Astrocyte (in vitro differentiated cells and primary cell): ENCODE data around the gene SLC12A3. TPM values are rescaled to one million over a fixed set of nuclear protein-coding genes. Genes with fewer than 3 reads are reported as not detected.

Experiments used
- DNase-seq: peaks from one replicate; pipeline ENCODE4 v3.0.0-alpha.2; 2010; ENCODE audit warnings: low read depth
- FAIRE-seq: peaks from 2 replicates; lab custom pipeline; 2011; peaks lifted over from hg19 to GRCh38; lab: Jason Lieb, UNC
- H2AFZ ChIP-seq: 2 replicates; pipeline ENCODE4 v1.6.0; 2012; ENCODE audit warnings: low read depth, low read length, inconsistent platforms
- H3K27ac ChIP-seq: 2 replicates; pipeline ENCODE4 v1.5.1; 2011; ENCODE audit warnings: low read depth, low read length, inconsistent platforms
- H3K27me3 ChIP-seq: 2 replicates; pipeline ENCODE4 v1.6.0; 2011; ENCODE audit warnings: low read length, inconsistent platforms; ENCODE audit not compliant: insufficient read depth
- H3K36me3 ChIP-seq: 2 replicates; pipeline ENCODE4 v1.5.1; 2011; ENCODE audit warnings: low read length, inconsistent platforms; ENCODE audit not compliant: insufficient read depth
- H3K4me1 ChIP-seq: 2 replicates; pipeline ENCODE4 v1.5.1; 2011; ENCODE audit warnings: low read length, inconsistent platforms; ENCODE audit not compliant: insufficient read depth
- H3K4me2 ChIP-seq: 2 replicates; pipeline ENCODE4 v1.6.0; 2012; ENCODE audit warnings: low read length, inconsistent platforms
- H3K4me3 ChIP-seq: 2 replicates; pipeline ENCODE4 v1.5.1; 2011; ENCODE audit warnings: low read depth, mild to moderate bottlenecking, low read length, inconsistent platforms; ENCODE audit not compliant: insufficient read depth
- H3K79me2 ChIP-seq: 2 replicates; pipeline ENCODE4 v1.6.0; 2012; ENCODE audit warnings: mild to moderate bottlenecking, low read length, inconsistent platforms; ENCODE audit not compliant: insufficient read depth
- H3K9ac ChIP-seq: 2 replicates; pipeline ENCODE4 v1.6.0; 2012; ENCODE audit warnings: mild to moderate bottlenecking, low read length, inconsistent platforms
- H3K9me3 ChIP-seq: 2 replicates; pipeline ENCODE4 v1.5.1; 2012; ENCODE audit warnings: low read depth, mild to moderate bottlenecking, low read length, inconsistent platforms; ENCODE audit not compliant: insufficient read depth
- H4K20me1 ChIP-seq: 2 replicates; pipeline ENCODE4 v1.6.0; 2012; ENCODE audit warnings: low read length, inconsistent platforms; ENCODE audit not compliant: insufficient read depth
- H3K27ac Mint-ChIP-seq: one replicate; pipeline ENCODE4 v1.8.0; 2021; ENCODE audit warnings: mild to moderate bottlenecking, mixed read lengths; ENCODE audit not compliant: unreplicated experiment
- H3K27me3 Mint-ChIP-seq: one replicate; pipeline ENCODE4 v1.8.0; 2021; ENCODE audit warnings: low read depth, mixed read lengths; ENCODE audit not compliant: unreplicated experiment
- H3K36me3 Mint-ChIP-seq: one replicate; pipeline ENCODE4 v1.8.0; 2021; ENCODE audit warnings: low read depth, mixed read lengths; ENCODE audit not compliant: unreplicated experiment
- H3K4me1 Mint-ChIP-seq: one replicate; pipeline ENCODE4 v1.8.0; 2021; ENCODE audit warnings: low read depth, mixed read lengths; ENCODE audit not compliant: unreplicated experiment
- H3K4me3 Mint-ChIP-seq: one replicate; pipeline ENCODE4 v1.8.0; 2021; ENCODE audit warnings: mild to moderate bottlenecking, moderate library complexity, mixed read lengths; ENCODE audit not compliant: unreplicated experiment
- H3K9me3 Mint-ChIP-seq: one replicate; pipeline ENCODE4 v1.8.0; 2021; ENCODE audit warnings: mild to moderate bottlenecking, mixed read lengths; ENCODE audit not compliant: unreplicated experiment
- EZH2 ChIP-seq: IDR thresholded peaks from 2 replicates; pipeline ENCODE4 v1.6.1; 2012; ENCODE audit warnings: mild to moderate bottlenecking, low read length, inconsistent platforms; ENCODE audit not compliant: insufficient read depth
- total RNA-seq: library from RNA; stranded (reverse); gene quantifications from 2 replicates; pipeline ENCODE4 v1.2.1, GENCODE V29; 2021
- TF ChIP-seq, protein P1 (sequence below): IDR thresholded peaks from 2 replicates; pipeline ENCODE4 v1.5.1; 2011; ENCODE audit warnings: low read depth, mild to moderate bottlenecking, inconsistent platforms, low read length, moderate library complexity; ENCODE audit not compliant: insufficient read depth

SLC12A3 gene
- total RNA-seq, 1 donor from 2014 or later, result 0.18 TPM

DNA sequence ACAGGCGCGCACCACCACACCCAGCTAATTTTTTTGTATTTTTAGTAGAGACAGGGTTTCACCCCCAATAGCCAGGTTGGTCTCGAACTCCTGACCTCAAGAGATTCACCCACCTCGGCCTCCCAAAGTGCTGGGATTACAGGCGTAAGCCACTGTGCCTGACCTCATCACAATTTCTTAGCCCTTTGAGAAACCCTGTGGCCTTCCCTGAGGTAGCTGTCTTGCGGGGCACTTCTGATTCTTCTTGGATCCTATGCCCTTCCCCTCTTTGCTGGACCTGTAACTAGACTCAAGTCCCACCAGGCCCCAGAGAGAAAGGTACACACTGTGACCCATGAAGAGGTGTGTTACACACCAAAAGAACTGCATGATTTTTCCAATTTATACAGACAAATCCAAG, 83.2 kb downstream of the SLC12A3 start:
- no peaks in the 10 kb centered on the region for H3K9me3 ChIP-seq
- no peak overlapping the region for H3K27ac ChIP-seq
- no peak overlapping the region for H3K4me3 ChIP-seq
- no peak for FAIRE-seq
- Mint-ChIP-seq H3K4me1 (peaks cover 15% of the 10 kb centered on the region), H3K4me3 (no peak overlapping the region), H3K27me3 (no peaks in the 10 kb centered on the region), H3K27ac (no peak overlapping the region), H3K9me3 (no peaks in the 10 kb centered on the region), H3K36me3 (peaks cover 8% of the 10 kb centered on the region)
- no peak overlapping the region for H2AFZ ChIP-seq
- H3K4me2 ChIP-seq, result no peak overlapping the region
- H4K20me1 ChIP-seq, result peaks cover 47% of the 10 kb centered on the region
- DNase-seq, result no peak
- H3K27me3 ChIP-seq, result no peaks in the 10 kb centered on the region
- H3K9ac ChIP-seq, result no peak overlapping the region
- TF ChIP-seq, protein P1, sequence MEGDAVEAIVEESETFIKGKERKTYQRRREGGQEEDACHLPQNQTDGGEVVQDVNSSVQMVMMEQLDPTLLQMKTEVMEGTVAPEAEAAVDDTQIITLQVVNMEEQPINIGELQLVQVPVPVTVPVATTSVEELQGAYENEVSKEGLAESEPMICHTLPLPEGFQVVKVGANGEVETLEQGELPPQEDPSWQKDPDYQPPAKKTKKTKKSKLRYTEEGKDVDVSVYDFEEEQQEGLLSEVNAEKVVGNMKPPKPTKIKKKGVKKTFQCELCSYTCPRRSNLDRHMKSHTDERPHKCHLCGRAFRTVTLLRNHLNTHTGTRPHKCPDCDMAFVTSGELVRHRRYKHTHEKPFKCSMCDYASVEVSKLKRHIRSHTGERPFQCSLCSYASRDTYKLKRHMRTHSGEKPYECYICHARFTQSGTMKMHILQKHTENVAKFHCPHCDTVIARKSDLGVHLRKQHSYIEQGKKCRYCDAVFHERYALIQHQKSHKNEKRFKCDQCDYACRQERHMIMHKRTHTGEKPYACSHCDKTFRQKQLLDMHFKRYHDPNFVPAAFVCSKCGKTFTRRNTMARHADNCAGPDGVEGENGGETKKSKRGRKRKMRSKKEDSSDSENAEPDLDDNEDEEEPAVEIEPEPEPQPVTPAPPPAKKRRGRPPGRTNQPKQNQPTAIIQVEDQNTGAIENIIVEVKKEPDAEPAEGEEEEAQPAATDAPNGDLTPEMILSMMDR, result no peak
- TF ChIP-seq EZH2, result no peak
- peaks cover 9% of the 10 kb centered on the region for H3K4me1 ChIP-seq
- peaks cover 25% of the 10 kb centered on the region for H3K36me3 ChIP-seq
- H3K79me2 ChIP-seq, result no peaks in the 10 kb centered on the region

DNA sequence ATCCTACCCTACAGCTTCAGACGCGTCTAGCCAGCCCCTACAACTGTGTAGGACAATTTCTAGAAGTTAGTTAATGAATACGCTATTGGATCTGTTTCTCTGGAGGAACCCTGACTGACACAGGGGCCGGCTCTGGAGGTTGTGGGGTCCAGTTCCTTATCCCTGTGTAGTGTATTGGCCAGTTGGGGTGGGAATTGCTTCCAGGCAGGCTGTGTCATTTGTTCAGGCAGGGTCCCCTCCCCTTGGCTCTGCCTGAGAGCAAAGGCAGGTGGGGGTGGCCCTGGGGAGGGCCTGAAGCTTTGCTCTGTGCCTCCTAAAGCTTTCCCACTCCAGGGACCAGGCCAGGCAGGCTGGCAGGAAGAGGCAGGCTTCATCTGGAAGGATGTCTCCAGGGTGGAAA, 85.0 kb downstream of the SLC12A3 start:
- H3K27ac ChIP-seq, result no peak overlapping the region
- H3K27me3 ChIP-seq, result no peaks in the 10 kb centered on the region
- Mint-ChIP-seq H3K36me3 (peaks cover 5% of the 10 kb centered on the region), H3K4me1 (peaks cover 4% of the 10 kb centered on the region), H3K27ac (no peak overlapping the region), H3K4me3 (no peak overlapping the region), H3K27me3 (no peaks in the 10 kb centered on the region), H3K9me3 (no peaks in the 10 kb centered on the region)
- no peak overlapping the region for H3K9ac ChIP-seq
- no peak overlapping the region for H3K4me2 ChIP-seq
- H3K4me1 ChIP-seq, result peaks cover 5% of the 10 kb centered on the region
- DNase-seq, result no peak
- H4K20me1 ChIP-seq, result peaks cover 29% of the 10 kb centered on the region
- no peak overlapping the region for H2AFZ ChIP-seq
- no peaks in the 10 kb centered on the region for H3K9me3 ChIP-seq
- no peak for FAIRE-seq
- H3K4me3 ChIP-seq, result no peak overlapping the region
- TF ChIP-seq, protein P1, result no peak
- TF ChIP-seq EZH2, result no peak
- H3K79me2 ChIP-seq, result no peaks in the 10 kb centered on the region
- H3K36me3 ChIP-seq, result peaks cover 11% of the 10 kb centered on the region

DNA sequence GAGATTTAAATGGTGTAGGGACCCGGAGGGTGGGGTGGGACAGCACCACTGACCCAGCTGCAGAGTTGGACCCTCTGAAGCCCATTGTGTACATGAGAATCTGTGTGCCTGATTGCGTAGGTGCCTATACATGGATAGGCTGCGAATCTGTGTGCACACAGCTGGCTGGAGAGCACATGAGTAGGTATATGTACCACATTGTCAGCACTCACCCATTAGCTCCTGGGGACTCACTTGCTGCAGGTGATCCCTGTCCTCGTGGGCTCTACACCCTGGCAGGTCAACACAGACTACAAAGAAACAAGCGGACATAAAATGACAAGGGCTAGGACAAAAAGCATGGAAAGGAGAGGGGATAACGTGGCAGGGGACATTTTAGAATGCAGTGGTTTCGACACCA, 85.4 kb downstream of the SLC12A3 start:
- Mint-ChIP-seq H3K4me3 (no peak overlapping the region), H3K27ac (no peak overlapping the region)

More for the DNA sequence above, 85.4 kb downstream of the SLC12A3 start:
- Histone ChIP-seq H3K36me3 (peaks cover 7% of the 10 kb centered on the region), H2AFZ (no peak overlapping the region), H3K27me3 (no peaks in the 10 kb centered on the region), H3K9me3 (no peaks in the 10 kb centered on the region), H3K4me2 (no peak overlapping the region), H4K20me1 (peaks cover 25% of the 10 kb centered on the region), H3K27ac (no peak overlapping the region), H3K9ac (no peak overlapping the region), H3K79me2 (no peaks in the 10 kb centered on the region), H3K4me1 (peaks cover 1% of the 10 kb centered on the region), H3K4me3 (no peak overlapping the region)
- FAIRE-seq (no peak), DNase-seq (no peak)
- Mint-ChIP-seq H3K27me3 (no peaks in the 10 kb centered on the region), H3K9me3 (no peaks in the 10 kb centered on the region), H3K36me3 (peaks cover 5% of the 10 kb centered on the region), H3K4me1 (peaks cover 4% of the 10 kb centered on the region)
- no peak for TF ChIP-seq EZH2
- TF ChIP-seq, protein P1, result no peak
